Esophagus squamous epithelium (tissue), 4 donors: ENCODE data around the gene COPB2.

Source experiments
- CTCF ChIP-seq, 6 experiments: fragments of 450-650 bp in 4 of 6; fragments of 200-600 bp in 2 of 6; sonication (generic) in 2 of 6; IDR thresholded peaks; one replicate each; pipeline ENCODE4 v1.5.1; 2016 to 2019; ENCODE audit warnings: antibody characterized with exemption in 6 of 6, mild to moderate bottlenecking in 4 of 6, moderate library complexity in 4 of 6
- POLR2A ChIP-seq, 4 donors: fragments of 450-650 bp; IDR thresholded peaks; one replicate each; pipeline ENCODE4 v1.6.1; 2017; ENCODE audit warnings: antibody characterized with exemption in 4 of 4, mild to moderate bottlenecking in 4 of 4, moderate library complexity in 3 of 4

- TF ChIP-seq CTCF (IDR thresholded peaks at IDR 0.05) (no peak), POLR2A (IDR thresholded peaks at IDR 0.05) (no peak)
These were observed 62.7 kb downstream of the COPB2 start for GRCh38 chr3:139326707-139327106.
